ENCODE data around the gene GAS2L1. TPM values are rescaled to one million over a fixed set of nuclear protein-coding genes. Genes with fewer than 3 reads are reported as not detected.

Gene GAS2L1
- total RNA-seq, 1 experiment from 2014 or later: 68.8 TPM

DNA sequence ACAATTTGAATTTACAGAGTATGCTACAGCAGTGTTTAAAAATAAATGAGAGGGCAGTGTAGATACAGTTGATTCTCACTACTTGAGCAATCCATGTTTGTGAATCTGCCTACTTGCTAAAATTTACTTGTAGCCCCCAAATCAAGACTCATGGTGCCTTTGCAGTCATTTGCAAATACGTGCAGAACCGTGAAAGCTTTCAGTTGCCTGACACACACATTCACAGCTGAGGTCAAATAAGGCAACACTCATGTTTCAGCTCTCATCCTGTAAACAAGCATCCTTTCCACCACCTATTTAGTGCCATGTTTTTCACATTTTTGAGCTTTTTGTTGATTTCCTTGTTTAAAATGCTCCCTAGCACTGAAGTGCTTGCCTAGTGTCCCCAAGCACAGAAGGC, 41.6 kb downstream of the GAS2L1 start:
- no peaks in the 10 kb centered on the region for H3K27me3 ChIP-seq (ENCODE audit: control insufficient read depth, insufficient read depth, low read length)
- H3K36me3 ChIP-seq (ENCODE audit: control insufficient read depth, insufficient read depth, low read length): peaks cover 7% of the 10 kb centered on the region
- BruUV-seq (replicated peaks): no TSS peak
- in situ Hi-C loops (cut with HindIII; ENCODE audit: low pct_unique_long_range_greater_than_20kb, low sequenced_read_pairs): no loop called here
- DNase-seq (ENCODE audit: low read depth, low spot score) (no peak), ATAC-seq (no peak)
- peaks cover 4% of the 10 kb centered on the region for H3K4me1 ChIP-seq (ENCODE audit: control insufficient read depth, insufficient read depth, low read length)
- TF ChIP-seq SIN3A (IDR thresholded peaks at IDR 0.05; ENCODE audit: borderline replicate concordance, insufficient read depth, low read depth, low read length) (no peak), TCF7L2 (IDR thresholded peaks at IDR 0.05; ENCODE audit: low read depth, low read length) (no peak), POLR2AphosphoS5 (IDR thresholded peaks at IDR 0.05; ENCODE audit: low read depth, low read length) (no peak), REST (IDR thresholded peaks at IDR 0.05; ENCODE audit: insufficient read depth in 1 of 2, low read depth in 2 of 2, low read length in 1 of 2) (no peak)
- ChIA-PET CTCF (no interaction called here), POLR2A (no interaction called here)
- intact Hi-C loops (cut with micrococcal nuclease; ENCODE audit: unreplicated experiment): no loop called here
- H3K9me3 ChIP-seq (ENCODE audit: control insufficient read depth, insufficient read depth, low read depth, low read length): no peaks in the 10 kb centered on the region
- no peak overlapping the region for H3K27ac ChIP-seq (ENCODE audit: low read length)
- no peak overlapping the region for H3K4me3 ChIP-seq (ENCODE audit: low read depth in 2 of 2, low read length in 2 of 2)

- Histone ChIP-seq H3K36me3 (ENCODE audit: control insufficient read depth, insufficient read depth, low read length) (peaks cover 7% of the 10 kb centered on the region), H3K4me1 (ENCODE audit: control insufficient read depth, insufficient read depth, low read length) (peaks cover 4% of the 10 kb centered on the region), H3K27ac (ENCODE audit: low read length) (no peak overlapping the region), H3K4me3 (ENCODE audit: low read depth in 2 of 2, low read length in 2 of 2) (no peak overlapping the region), H3K27me3 (ENCODE audit: control insufficient read depth, insufficient read depth, low read length) (no peaks in the 10 kb centered on the region), H3K9me3 (ENCODE audit: control insufficient read depth, insufficient read depth, low read depth, low read length) (no peaks in the 10 kb centered on the region)
- TF ChIP-seq TCF7L2 (IDR thresholded peaks at IDR 0.05; ENCODE audit: low read depth, low read length) (no peak), SIN3A (IDR thresholded peaks at IDR 0.05; ENCODE audit: borderline replicate concordance, insufficient read depth, low read depth, low read length) (no peak), POLR2AphosphoS5 (IDR thresholded peaks at IDR 0.05; ENCODE audit: low read depth, low read length) (no peak), REST (IDR thresholded peaks at IDR 0.05; ENCODE audit: insufficient read depth in 1 of 2, low read depth in 2 of 2, low read length in 1 of 2) (no peak)
- TF ChIP-seq, protein P1, sequence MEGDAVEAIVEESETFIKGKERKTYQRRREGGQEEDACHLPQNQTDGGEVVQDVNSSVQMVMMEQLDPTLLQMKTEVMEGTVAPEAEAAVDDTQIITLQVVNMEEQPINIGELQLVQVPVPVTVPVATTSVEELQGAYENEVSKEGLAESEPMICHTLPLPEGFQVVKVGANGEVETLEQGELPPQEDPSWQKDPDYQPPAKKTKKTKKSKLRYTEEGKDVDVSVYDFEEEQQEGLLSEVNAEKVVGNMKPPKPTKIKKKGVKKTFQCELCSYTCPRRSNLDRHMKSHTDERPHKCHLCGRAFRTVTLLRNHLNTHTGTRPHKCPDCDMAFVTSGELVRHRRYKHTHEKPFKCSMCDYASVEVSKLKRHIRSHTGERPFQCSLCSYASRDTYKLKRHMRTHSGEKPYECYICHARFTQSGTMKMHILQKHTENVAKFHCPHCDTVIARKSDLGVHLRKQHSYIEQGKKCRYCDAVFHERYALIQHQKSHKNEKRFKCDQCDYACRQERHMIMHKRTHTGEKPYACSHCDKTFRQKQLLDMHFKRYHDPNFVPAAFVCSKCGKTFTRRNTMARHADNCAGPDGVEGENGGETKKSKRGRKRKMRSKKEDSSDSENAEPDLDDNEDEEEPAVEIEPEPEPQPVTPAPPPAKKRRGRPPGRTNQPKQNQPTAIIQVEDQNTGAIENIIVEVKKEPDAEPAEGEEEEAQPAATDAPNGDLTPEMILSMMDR (IDR thresholded peaks at IDR 0.05): no peak
- no TSS peak for BruUV-seq (replicated peaks)
- intact Hi-C loops (cut with micrococcal nuclease; ENCODE audit: unreplicated experiment): no loop called here
- CTCF ChIA-PET: no interaction called here
- in situ Hi-C loops (cut with HindIII; ENCODE audit: low pct_unique_long_range_greater_than_20kb, low sequenced_read_pairs): no loop called here
- ATAC-seq: no peak
- POLR2A ChIA-PET: no interaction called here
- DNase-seq (ENCODE audit: low read depth, low spot score): no peak
These were observed 42.5 kb downstream of the GAS2L1 start for GRCh38 chr22:29348956-29349355.
